AG04449 (cell line): ENCODE measurements around the gene OR9G1.

Experiments used
- CTCF ChIA-PET: fragments of 350-600 bp; formaldehyde crosslinking; extraction: SDS; loops from one replicate; lab custom pipeline; 2021; ENCODE audit warnings: antibody characterized with exemption; lab: Yijun Ruan, JAX
- POLR2A ChIA-PET: fragments of 400-600, 350-600 bp; formaldehyde crosslinking; extraction: SDS; loops from one replicate; lab custom pipeline; 2020; ENCODE audit warnings: antibody characterized with exemption, inconsistent platforms; lab: Yijun Ruan, JAX
- DNase-seq: peaks from one replicate; pipeline ENCODE4 v3.0.0-alpha.2; 2010; ENCODE audit warnings: low read depth, low spot score
- H3K4me3 ChIP-seq: 2 replicates; pipeline ENCODE4 v1.5.1; 2011; ENCODE audit warnings: low read depth, mild to moderate bottlenecking, control low read depth, low read length
- CTCF ChIP-seq: IDR thresholded peaks from one replicate; pipeline ENCODE4 v1.5.1; 2011; ENCODE audit warnings: mild to moderate bottlenecking, moderate library complexity, low read length, control low read depth, inconsistent platforms; ENCODE audit not compliant: insufficient read depth; ENCODE audit errors: missing control alignments

Gene OR9G1

GRCh38 chr11:56751480-56751879 lies 52.6 kb downstream of the OR9G1 start:
- ChIA-PET POLR2A (no interaction called here), CTCF (no interaction called here)
- DNase-seq: no peak
- no peak overlapping the region for H3K4me3 ChIP-seq
- TF ChIP-seq CTCF: no peak
